NCI-H1105 treated with DMSO at 0.1 percent for 48 hours (cell line): ENCODE measurements around the gene ABLIM2.
A peak's percentile ranks its signal among the peaks of the same experiment; 100 is the strongest.
"Not testable (repeated sequence)": the region's sequence is repeated elsewhere in the genome, so short reads cannot be mapped to it uniquely, and the experiment has no call there.

ENCODE experiments used
- DNase-seq: peaks from one replicate; lab custom pipeline; 2025; lab: John Stamatoyannopoulos, UW

The ABLIM2 gene

DNA sequence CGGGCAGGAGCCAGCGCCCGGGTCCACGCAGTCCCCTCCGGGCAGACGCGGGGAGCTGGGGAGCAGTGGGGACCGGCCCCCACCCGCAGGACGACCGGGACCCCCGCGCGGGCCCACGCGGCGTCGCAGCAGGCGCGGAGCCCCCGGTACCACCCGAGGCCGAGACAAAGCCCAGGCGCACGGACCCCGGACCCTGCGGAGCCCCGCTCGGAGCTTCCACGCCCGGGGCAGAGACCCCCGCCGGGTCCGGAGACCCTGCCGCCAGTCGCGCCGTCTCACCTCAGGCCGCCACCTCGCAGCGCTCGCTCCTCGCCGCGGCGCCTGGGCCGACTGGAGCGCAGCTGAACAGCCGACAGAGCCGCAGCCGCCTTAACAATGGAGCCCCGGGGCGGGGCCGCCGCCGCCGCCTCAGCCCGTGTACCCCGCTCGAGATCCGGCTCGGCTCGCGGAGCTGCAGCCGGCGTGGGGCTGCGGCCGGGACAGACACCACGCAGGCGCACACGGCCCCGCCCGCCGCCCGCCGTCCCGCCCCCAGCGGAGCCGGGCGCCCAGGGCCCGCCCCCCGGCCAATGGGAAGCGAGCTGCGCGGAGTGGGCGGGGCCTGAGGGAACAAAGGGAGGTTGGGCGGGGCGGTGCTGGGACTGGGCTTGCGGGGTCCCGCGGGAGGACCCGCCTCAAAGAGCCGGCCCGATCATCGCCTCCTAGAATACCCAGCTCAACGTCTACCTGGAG, 219.1 kb downstream of the ABLIM2 start, which contains the start of gene AFAP1:
TSS of gene AFAP1 (minus strand) at position 485 of the 732 bp plus-strand sequence. CDS start 67,783 bp downstream, outside the sequence.
- peak; percentile 70 for DNase-seq

GRCh38 chr4:7938609-7939376, 219.8 kb downstream of the ABLIM2 start:
- DNase-seq, result no peak

DNA sequence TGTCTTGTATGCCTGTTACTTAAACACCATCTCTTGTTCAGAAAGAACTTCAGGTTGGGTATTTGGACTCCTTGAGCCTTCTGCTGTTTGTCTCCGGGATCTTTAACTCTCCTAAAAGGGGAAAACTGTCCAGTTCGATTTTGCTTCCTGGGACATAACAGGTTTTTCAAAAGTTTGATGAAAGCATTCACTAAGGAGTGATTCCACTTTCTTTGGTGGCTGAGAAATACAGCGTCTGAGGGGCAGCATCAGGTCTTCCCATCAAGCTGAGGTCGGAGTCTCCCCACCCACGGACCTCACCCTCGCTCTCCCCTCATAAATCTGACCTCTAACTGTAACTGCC, 220.4 kb downstream of the ABLIM2 start:
- no peak for DNase-seq

DNA sequence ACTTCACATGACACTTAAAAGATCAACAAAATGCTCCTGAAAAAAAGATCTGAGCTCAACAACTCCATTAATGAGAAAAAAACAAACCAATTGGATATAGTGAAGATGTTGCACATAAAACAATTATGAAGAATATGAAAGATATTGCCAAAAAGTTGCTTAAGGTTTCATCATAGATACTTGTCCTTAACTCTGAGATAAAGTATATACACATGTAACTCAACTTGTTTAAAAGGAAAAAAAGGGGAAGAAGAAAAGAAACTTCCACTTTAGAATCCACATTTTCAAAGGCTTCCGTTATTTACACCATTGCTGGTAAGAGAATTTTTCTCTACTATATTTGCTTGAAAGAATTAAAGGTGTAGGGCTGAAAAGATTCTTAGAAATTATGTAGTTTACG, 221.6 kb downstream of the ABLIM2 start:
- no peak for DNase-seq

- no peak for DNase-seq
Observed at GRCh38 chr4:7933651-7934510, 224.7 kb downstream of the ABLIM2 start.

DNA sequence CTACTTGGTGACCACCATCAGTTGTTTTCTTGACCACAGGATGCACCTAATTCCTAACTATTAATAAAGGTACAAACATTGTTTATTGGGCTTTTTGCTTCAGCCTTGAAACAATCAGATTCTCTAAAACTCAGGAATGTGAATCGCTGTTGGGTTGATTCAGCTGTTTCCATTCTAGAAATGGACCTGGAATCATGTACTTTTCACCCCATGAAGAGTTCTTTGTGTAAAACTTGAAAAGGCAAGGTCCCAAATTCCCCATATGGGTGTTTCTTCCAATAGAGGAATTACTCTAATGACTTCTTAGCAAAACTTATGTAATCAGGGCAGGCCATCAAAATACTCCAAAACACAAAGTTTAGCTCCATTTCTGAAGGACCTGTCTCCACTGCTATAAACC, 226.3 kb downstream of the ABLIM2 start:
- DNase-seq, result no peak

GRCh38 chr4:7929118-7929951, 229.3 kb downstream of the ABLIM2 start:
- DNase-seq, result no peak

- DNase-seq, result no peak
Observed at GRCh38 chr4:7928711-7929110, 229.9 kb downstream of the ABLIM2 start.

- DNase-seq, result no peak
Observed at GRCh38 chr4:7926822-7927221, 231.8 kb downstream of the ABLIM2 start.

DNA sequence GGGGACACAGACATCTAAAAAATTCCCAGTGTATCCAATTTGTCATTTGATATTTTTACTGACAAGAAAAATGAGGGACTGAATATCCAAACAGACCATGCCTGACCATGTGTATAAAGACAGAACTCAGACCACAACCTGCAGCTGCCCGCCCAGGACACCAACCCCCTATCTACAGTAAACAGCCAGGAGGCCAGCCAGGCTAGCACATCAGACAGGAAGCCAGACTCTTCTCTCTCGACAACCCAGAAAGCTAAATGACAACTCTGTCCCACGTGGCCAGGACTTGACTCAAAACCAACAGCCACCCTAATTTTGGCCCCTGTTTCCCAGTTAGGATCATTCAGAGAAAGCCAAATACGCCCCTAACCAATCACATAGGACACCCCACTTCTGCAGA, 234.0 kb downstream of the ABLIM2 start:
- DNase-seq, result no peak

DNA sequence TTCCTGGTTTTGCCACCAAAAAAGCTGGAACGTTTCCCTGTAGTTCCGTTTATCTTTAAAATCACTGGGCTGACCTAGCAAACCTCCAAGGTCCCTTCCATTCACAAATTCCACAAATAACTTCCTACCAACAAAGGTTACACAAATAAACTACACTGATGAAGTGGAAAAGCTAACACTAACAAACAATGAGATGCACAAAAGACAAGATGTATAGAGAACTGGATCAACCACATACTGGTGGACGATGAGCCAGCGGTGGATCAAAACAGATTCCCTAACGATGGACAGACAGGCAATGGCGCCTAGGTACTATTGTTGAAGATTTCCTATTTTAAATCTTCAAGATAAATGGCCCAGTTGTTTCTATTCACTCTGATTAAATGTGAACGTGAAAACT, 234.4 kb downstream of the ABLIM2 start:
- DNase-seq, result no peak

DNA sequence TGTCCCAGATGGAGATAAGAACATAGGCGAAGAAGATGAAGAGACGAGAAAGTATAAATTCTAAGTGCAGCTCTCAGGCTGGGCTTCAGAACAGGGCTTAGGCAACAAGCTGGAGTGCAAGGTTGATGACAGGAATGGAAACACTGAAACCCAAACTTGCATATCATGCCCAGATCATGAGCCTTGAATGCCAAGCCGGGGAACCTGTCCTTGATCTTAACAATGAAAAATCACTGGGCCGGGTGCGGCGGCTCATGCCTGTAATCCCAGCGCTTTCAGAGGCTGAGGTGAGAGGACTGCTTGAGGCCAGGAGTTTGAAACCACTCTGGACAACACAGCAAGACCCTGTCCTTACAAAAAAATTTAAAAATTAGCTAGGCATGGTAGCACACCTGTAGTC, 236.1 kb downstream of the ABLIM2 start:
- no peak for DNase-seq

DNA sequence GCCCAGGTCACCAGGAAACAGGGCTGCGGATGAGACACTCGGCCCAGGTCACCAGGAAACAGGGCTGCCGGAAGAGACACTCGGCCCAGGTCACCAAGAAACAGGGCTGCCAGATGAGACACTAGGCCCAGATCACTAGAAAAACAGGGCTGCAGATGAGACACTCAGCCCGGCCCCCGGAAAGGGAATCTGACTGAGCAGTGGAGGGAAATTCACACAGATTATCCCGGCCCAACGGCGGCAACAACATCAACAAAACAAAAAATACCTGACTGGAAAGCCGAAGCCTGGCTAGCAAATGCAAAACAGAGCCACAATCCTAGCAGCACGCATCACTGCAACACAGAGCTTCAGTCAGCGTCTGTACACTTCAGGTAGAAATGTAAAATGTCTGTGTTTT, 239.6 kb downstream of the ABLIM2 start:
- DNase-seq, result no peak

DNA sequence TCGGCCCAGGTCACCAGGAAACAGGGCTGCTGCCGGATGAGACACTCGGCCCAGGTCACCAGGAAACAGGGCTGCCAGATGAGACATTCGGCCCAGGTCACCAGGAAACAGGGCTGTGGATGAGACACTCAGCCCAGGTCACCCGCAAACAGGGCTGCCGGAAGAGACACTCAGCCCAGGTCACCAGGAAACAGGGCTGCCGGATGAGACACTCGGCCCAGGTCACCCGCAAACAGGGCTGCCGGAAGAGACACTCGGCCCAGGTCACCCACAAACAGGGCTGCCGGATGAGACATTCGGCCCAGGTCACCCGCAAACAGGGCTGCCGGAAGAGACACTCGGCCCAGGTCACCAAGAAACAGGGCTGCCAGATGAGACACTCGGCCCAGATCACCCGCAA, 240.4 kb downstream of the ABLIM2 start:
- DNase-seq, result not testable (repeated sequence)

DNA sequence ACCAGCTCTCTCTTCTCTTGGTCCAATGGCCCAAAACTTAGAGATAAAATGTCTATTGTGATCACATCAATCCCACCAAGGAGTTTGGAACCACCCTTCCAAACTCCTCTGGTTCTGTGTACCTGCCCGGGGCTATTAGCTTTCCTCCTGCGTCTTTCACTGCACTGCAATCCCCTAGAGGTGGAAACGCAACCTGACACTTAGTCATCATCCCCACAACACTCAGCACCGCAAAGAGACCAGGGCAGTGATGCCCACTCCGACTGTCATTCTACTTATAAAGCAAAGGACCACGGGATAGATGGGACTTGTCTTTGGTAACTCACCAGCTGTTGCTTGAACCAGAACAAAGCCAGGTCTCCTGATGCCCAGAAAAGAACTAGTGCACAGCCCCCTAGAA, 240.9 kb downstream of the ABLIM2 start:
- DNase-seq, result no peak

DNA sequence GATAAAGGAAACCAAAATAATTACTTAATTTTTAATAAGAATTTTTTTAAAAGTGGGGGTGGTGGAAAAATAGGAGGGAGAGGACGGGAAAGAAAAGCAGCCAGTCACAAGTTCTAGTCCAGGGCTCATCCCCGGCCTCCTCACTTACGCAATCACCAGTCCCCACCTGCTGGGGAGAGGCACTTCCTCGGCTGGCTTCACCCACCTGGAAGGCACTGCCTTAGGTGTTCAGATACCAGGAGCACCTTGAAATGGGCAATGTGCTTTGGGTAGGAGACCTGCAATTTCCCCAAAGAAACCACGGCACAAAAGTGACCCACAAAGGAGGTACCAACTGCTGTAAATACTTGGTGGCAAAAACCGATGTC, 242.8 kb downstream of the ABLIM2 start:
- DNase-seq, result no peak
